Mammary epithelial cell (primary cell): ENCODE data around the gene SHBG.

Source experiments
- CTCF ChIP-seq, 2 donors: IDR thresholded peaks in 1 of 2; conservative IDR thresholded peaks in 1 of 2; 2 replicates each; pipeline ENCODE4 v1.5.1; 2011 to 2012; ENCODE audit warnings: inconsistent platforms in 2 of 2, low read length in 2 of 2, mild to moderate bottlenecking in 2 of 2, control low read depth in 1 of 2, low read depth in 1 of 2; ENCODE audit not compliant: insufficient read depth in 1 of 2; ENCODE audit errors: extremely low read depth in 1 of 2
- EZH2 ChIP-seq: IDR thresholded peaks from 2 replicates; pipeline ENCODE4 v1.6.1; 2012; ENCODE audit warnings: low read length, inconsistent platforms, borderline replicate concordance

GRCh38 chr17:7626307-7626706 lies 3.6 kb upstream of the SHBG start:
- TF ChIP-seq CTCF (conservative IDR thresholded peaks at IDR 0.05 in 1 of 2, IDR thresholded peaks at IDR 0.05 in 1 of 2; ENCODE audit: extremely low read depth in 1 of 2, insufficient read depth in 1 of 2, low read depth in 1 of 2, low read length in 2 of 2): no peak
- TF ChIP-seq EZH2: no peak
